ENCODE data around the gene PTTG1.

The PTTG1 gene

GRCh38 chr5:160460377-160461049 is 38.9 kb downstream of the PTTG1 start:
- no peak overlapping the region for H3K27ac ChIP-seq (ENCODE audit: insufficient read depth, low read length, poor library complexity, severe bottlenecking)
- no peaks in the 10 kb centered on the region for H3K9me3 ChIP-seq (ENCODE audit: control insufficient read depth, low read length)
- DNase-seq = no peak
- no peak overlapping the region for H3K4me3 ChIP-seq (ENCODE audit: insufficient read depth, low read depth, low read length, poor library complexity, severe bottlenecking)
- H3K27me3 ChIP-seq (replicated peaks; ENCODE audit: control insufficient read depth, insufficient read depth, low read length, poor library complexity, severe bottlenecking) = no peaks in the 10 kb centered on the region
- H3K4me1 ChIP-seq (ENCODE audit: control insufficient read depth, insufficient read depth, low read length, poor library complexity, severe bottlenecking) = no peaks in the 10 kb centered on the region
- no peaks in the 10 kb centered on the region for H3K36me3 ChIP-seq (ENCODE audit: control insufficient read depth, insufficient read depth, low read length)

GRCh38 chr5:160461378-160461777 is 39.7 kb downstream of the PTTG1 start:
- no peaks in the 10 kb centered on the region for H3K27me3 ChIP-seq (replicated peaks; ENCODE audit: control insufficient read depth, insufficient read depth, low read length, poor library complexity, severe bottlenecking)
- no peak overlapping the region for H3K4me3 ChIP-seq (ENCODE audit: insufficient read depth, low read depth, low read length, poor library complexity, severe bottlenecking)
- no peaks in the 10 kb centered on the region for H3K9me3 ChIP-seq (ENCODE audit: control insufficient read depth, low read length)
- DNase-seq = no peak
- no peak overlapping the region for H3K27ac ChIP-seq (ENCODE audit: insufficient read depth, low read length, poor library complexity, severe bottlenecking)
- H3K4me1 ChIP-seq (ENCODE audit: control insufficient read depth, insufficient read depth, low read length, poor library complexity, severe bottlenecking) = peaks cover 1% of the 10 kb centered on the region
- no peaks in the 10 kb centered on the region for H3K36me3 ChIP-seq (ENCODE audit: control insufficient read depth, insufficient read depth, low read length)

GRCh38 chr5:160462167-160462566 is 40.5 kb downstream of the PTTG1 start:
- Histone ChIP-seq H3K4me3 (ENCODE audit: insufficient read depth, low read depth, low read length, poor library complexity, severe bottlenecking) (no peak overlapping the region), H3K36me3 (ENCODE audit: control insufficient read depth, insufficient read depth, low read length) (no peaks in the 10 kb centered on the region), H3K27me3 (replicated peaks; ENCODE audit: control insufficient read depth, insufficient read depth, low read length, poor library complexity, severe bottlenecking) (no peaks in the 10 kb centered on the region), H3K4me1 (ENCODE audit: control insufficient read depth, insufficient read depth, low read length, poor library complexity, severe bottlenecking) (peaks cover 9% of the 10 kb centered on the region), H3K27ac (ENCODE audit: insufficient read depth, low read length, poor library complexity, severe bottlenecking) (no peak overlapping the region), H3K9me3 (ENCODE audit: control insufficient read depth, low read length) (no peaks in the 10 kb centered on the region)
- DNase-seq = no peak

GRCh38 chr5:160463227-160463626 is 41.6 kb downstream of the PTTG1 start:
- DNase-seq = no peak
- H3K4me1 ChIP-seq (ENCODE audit: control insufficient read depth, insufficient read depth, low read length, poor library complexity, severe bottlenecking) = peaks cover 14% of the 10 kb centered on the region
- H3K36me3 ChIP-seq (ENCODE audit: control insufficient read depth, insufficient read depth, low read length) = no peaks in the 10 kb centered on the region
- no peak overlapping the region for H3K27ac ChIP-seq (ENCODE audit: insufficient read depth, low read length, poor library complexity, severe bottlenecking)
- H3K9me3 ChIP-seq (ENCODE audit: control insufficient read depth, low read length) = no peaks in the 10 kb centered on the region
- no peak overlapping the region for H3K4me3 ChIP-seq (ENCODE audit: insufficient read depth, low read depth, low read length, poor library complexity, severe bottlenecking)
- H3K27me3 ChIP-seq (replicated peaks; ENCODE audit: control insufficient read depth, insufficient read depth, low read length, poor library complexity, severe bottlenecking) = no peaks in the 10 kb centered on the region

- Histone ChIP-seq H3K4me1 (ENCODE audit: control insufficient read depth, insufficient read depth, low read length, poor library complexity, severe bottlenecking) (peaks cover 18% of the 10 kb centered on the region), H3K9me3 (ENCODE audit: control insufficient read depth, low read length) (no peaks in the 10 kb centered on the region), H3K27me3 (replicated peaks; ENCODE audit: control insufficient read depth, insufficient read depth, low read length, poor library complexity, severe bottlenecking) (no peaks in the 10 kb centered on the region), H3K27ac (ENCODE audit: insufficient read depth, low read length, poor library complexity, severe bottlenecking) (no peak overlapping the region), H3K36me3 (ENCODE audit: control insufficient read depth, insufficient read depth, low read length) (no peaks in the 10 kb centered on the region), H3K4me3 (ENCODE audit: insufficient read depth, low read depth, low read length, poor library complexity, severe bottlenecking) (no peak overlapping the region)
- DNase-seq = no peak
Observed at GRCh38 chr5:160463740-160464465, 42.2 kb downstream of the PTTG1 start.

- Histone ChIP-seq H3K4me1 (ENCODE audit: control insufficient read depth, insufficient read depth, low read length, poor library complexity, severe bottlenecking) (peaks cover 18% of the 10 kb centered on the region), H3K9me3 (ENCODE audit: control insufficient read depth, low read length) (no peaks in the 10 kb centered on the region), H3K36me3 (ENCODE audit: control insufficient read depth, insufficient read depth, low read length) (no peaks in the 10 kb centered on the region), H3K4me3 (ENCODE audit: insufficient read depth, low read depth, low read length, poor library complexity, severe bottlenecking) (no peak overlapping the region), H3K27ac (ENCODE audit: insufficient read depth, low read length, poor library complexity, severe bottlenecking) (no peak overlapping the region), H3K27me3 (replicated peaks; ENCODE audit: control insufficient read depth, insufficient read depth, low read length, poor library complexity, severe bottlenecking) (no peaks in the 10 kb centered on the region)
- DNase-seq = no peak
Observed at GRCh38 chr5:160464466-160464797, 42.8 kb downstream of the PTTG1 start.

- H3K4me1 ChIP-seq (ENCODE audit: control insufficient read depth, insufficient read depth, low read length, poor library complexity, severe bottlenecking) = peaks cover 18% of the 10 kb centered on the region
- no peaks in the 10 kb centered on the region for H3K36me3 ChIP-seq (ENCODE audit: control insufficient read depth, insufficient read depth, low read length)
- no peak overlapping the region for H3K27ac ChIP-seq (ENCODE audit: insufficient read depth, low read length, poor library complexity, severe bottlenecking)
- no peak for DNase-seq
- no peak overlapping the region for H3K4me3 ChIP-seq (ENCODE audit: insufficient read depth, low read depth, low read length, poor library complexity, severe bottlenecking)
- no peaks in the 10 kb centered on the region for H3K27me3 ChIP-seq (replicated peaks; ENCODE audit: control insufficient read depth, insufficient read depth, low read length, poor library complexity, severe bottlenecking)
- no peaks in the 10 kb centered on the region for H3K9me3 ChIP-seq (ENCODE audit: control insufficient read depth, low read length)
Observed at GRCh38 chr5:160466116-160466515, 44.5 kb downstream of the PTTG1 start.

- H3K4me1 ChIP-seq (ENCODE audit: control insufficient read depth, insufficient read depth, low read length, poor library complexity, severe bottlenecking) = peaks cover 24% of the 10 kb centered on the region
- H3K36me3 ChIP-seq (ENCODE audit: control insufficient read depth, insufficient read depth, low read length) = no peaks in the 10 kb centered on the region
- H3K27me3 ChIP-seq (replicated peaks; ENCODE audit: control insufficient read depth, insufficient read depth, low read length, poor library complexity, severe bottlenecking) = no peaks in the 10 kb centered on the region
- H3K9me3 ChIP-seq (ENCODE audit: control insufficient read depth, low read length) = no peaks in the 10 kb centered on the region
- DNase-seq = no peak
- peak overlapping the region; percentile 63 for H3K4me3 ChIP-seq (ENCODE audit: insufficient read depth, low read depth, low read length, poor library complexity, severe bottlenecking)
- H3K27ac ChIP-seq (ENCODE audit: insufficient read depth, low read length, poor library complexity, severe bottlenecking) = peak overlapping the region; percentile 71
Observed at GRCh38 chr5:160466889-160467554, 45.4 kb downstream of the PTTG1 start.

GRCh38 chr5:160467555-160468362 is 46.1 kb downstream of the PTTG1 start:
- peak; percentile 69 to 77 (median 71) for DNase-seq
- Histone ChIP-seq H3K4me1 (ENCODE audit: control insufficient read depth, insufficient read depth, low read length, poor library complexity, severe bottlenecking) (peaks cover 24% of the 10 kb centered on the region), H3K4me3 (ENCODE audit: insufficient read depth, low read depth, low read length, poor library complexity, severe bottlenecking) (peak overlapping the region; percentile 63), H3K27me3 (replicated peaks; ENCODE audit: control insufficient read depth, insufficient read depth, low read length, poor library complexity, severe bottlenecking) (no peaks in the 10 kb centered on the region), H3K36me3 (ENCODE audit: control insufficient read depth, insufficient read depth, low read length) (no peaks in the 10 kb centered on the region), H3K27ac (ENCODE audit: insufficient read depth, low read length, poor library complexity, severe bottlenecking) (peak overlapping the region; percentile 71), H3K9me3 (ENCODE audit: control insufficient read depth, low read length) (no peaks in the 10 kb centered on the region)
